ENCODE results near the gene RNF166. TPM values are rescaled to one million over a fixed set of nuclear protein-coding genes. Genes with fewer than 3 reads are reported as not detected.

The RNF166 gene
- total RNA-seq, 1 experiment from 2014 or later, result 17.5 TPM

DNA sequence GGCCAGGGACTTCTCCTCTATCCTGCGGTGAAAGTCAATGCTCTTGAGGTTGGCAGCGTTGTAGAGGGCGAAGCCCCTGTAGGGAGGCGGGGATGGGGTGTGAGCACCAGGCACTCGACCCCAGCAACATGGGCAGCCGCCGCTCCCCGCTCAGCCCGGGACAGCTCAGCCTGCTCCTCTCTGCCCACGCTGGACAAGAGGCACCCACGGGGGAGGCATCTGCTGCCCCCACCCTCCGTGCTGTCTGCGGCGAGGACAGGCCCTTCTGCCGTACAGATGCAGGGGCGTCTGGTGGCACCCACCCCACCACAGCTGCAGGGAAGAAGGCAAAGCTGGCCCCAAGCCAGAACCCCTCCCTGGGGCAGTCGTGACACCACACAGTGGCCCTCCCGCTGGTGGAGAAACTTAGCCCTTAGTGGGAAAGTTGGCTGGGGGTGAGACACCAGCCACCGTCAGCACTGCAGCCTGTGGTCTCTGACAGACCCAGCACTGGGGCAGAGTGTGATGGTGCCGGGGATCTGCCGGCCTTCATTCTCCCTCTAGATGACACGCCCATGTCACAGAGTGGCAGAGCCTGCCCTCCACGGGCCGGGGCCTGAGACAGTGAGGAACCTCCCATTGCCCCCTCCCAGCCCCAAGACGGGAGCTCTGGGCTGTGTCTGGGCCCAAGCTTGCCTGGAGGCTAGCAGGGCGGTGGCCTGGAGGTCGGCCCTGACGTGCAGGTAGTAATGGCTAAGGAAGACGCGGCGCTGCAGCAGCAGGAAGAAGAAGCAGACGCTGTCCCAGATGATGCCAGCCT lies 19.6 kb upstream of the RNF166 start:
- no TSS peak for BruUV-seq (replicated peaks)
- intact Hi-C loops (cut with micrococcal nuclease), result no loop called here
- TF ChIP-seq, protein P1, sequence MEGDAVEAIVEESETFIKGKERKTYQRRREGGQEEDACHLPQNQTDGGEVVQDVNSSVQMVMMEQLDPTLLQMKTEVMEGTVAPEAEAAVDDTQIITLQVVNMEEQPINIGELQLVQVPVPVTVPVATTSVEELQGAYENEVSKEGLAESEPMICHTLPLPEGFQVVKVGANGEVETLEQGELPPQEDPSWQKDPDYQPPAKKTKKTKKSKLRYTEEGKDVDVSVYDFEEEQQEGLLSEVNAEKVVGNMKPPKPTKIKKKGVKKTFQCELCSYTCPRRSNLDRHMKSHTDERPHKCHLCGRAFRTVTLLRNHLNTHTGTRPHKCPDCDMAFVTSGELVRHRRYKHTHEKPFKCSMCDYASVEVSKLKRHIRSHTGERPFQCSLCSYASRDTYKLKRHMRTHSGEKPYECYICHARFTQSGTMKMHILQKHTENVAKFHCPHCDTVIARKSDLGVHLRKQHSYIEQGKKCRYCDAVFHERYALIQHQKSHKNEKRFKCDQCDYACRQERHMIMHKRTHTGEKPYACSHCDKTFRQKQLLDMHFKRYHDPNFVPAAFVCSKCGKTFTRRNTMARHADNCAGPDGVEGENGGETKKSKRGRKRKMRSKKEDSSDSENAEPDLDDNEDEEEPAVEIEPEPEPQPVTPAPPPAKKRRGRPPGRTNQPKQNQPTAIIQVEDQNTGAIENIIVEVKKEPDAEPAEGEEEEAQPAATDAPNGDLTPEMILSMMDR (IDR thresholded peaks at IDR 0.05; ENCODE audit: unreplicated experiment), result no peak

DNA sequence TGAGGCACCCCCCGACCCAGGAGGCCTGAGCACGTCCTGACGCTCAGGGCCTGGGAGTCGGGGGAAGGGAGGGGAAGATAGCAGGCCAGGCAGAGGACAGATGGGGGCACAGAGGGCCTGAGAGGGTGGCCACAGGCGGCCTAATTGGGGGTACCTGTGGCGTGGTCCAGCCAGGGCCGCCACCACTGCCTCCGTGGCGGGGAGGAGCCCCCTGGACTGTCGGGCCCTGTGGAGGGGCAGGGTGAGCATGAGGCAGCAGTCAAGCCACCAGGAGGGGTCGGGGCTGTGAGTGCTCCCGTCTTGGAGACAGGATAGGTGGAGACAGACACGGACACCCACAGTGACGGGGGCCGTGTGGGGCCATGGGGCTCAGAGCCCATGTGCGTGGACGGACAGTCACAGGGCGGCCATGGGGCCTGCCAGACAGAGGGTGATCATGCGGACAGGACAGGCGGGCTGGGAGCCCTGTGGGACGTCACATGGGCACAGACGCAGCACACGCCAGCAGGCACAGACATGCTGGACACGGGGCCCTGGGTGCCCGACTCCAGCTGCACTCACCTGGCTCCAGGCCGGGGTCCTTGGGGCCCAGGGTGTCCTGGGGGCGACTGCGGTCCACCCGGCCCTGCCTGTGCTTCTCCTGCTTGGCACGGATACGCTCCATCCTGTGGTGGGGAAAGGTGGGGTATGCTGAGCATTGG lies 18.8 kb upstream of the RNF166 start:
- Mint-ChIP-seq H3K4me1 (ENCODE audit: insufficient read depth, unreplicated experiment) (no peaks in the 10 kb centered on the region), H3K4me3 (ENCODE audit: unreplicated experiment) (no peak overlapping the region), H3K36me3 (ENCODE audit: insufficient read depth, unreplicated experiment) (peaks cover 45% of the 10 kb centered on the region), H3K27me3 (ENCODE audit: insufficient read depth, unreplicated experiment) (no peaks in the 10 kb centered on the region), H3K27ac (ENCODE audit: low read depth, unreplicated experiment) (no peak overlapping the region), H3K9me3 (ENCODE audit: unreplicated experiment) (no peaks in the 10 kb centered on the region)
- intact Hi-C loops (cut with micrococcal nuclease), result no loop called here
- DNase-seq (ENCODE audit: unreplicated experiment), result no peak
- no TSS peak for BruUV-seq (replicated peaks)
- CTCF ChIA-PET, result interaction anchor here (4.7 kb wide), 1 partner anchor 11 kb away, joined by 32 read pairs; no protein-coding TSS in a partner anchor
- TF ChIP-seq, protein P1 (IDR thresholded peaks at IDR 0.05; ENCODE audit: unreplicated experiment), result no peak
- POLR2A ChIA-PET, result no interaction called here

More for the DNA sequence above, 19.6 kb upstream of the RNF166 start:
- Mint-ChIP-seq H3K36me3 (ENCODE audit: insufficient read depth, unreplicated experiment) (peaks cover 40% of the 10 kb centered on the region), H3K4me1 (ENCODE audit: insufficient read depth, unreplicated experiment) (no peaks in the 10 kb centered on the region), H3K27ac (ENCODE audit: low read depth, unreplicated experiment) (no peak overlapping the region), H3K27me3 (ENCODE audit: insufficient read depth, unreplicated experiment) (no peaks in the 10 kb centered on the region), H3K4me3 (ENCODE audit: unreplicated experiment) (no peak overlapping the region), H3K9me3 (ENCODE audit: unreplicated experiment) (no peaks in the 10 kb centered on the region)
- DNase-seq (ENCODE audit: unreplicated experiment), result no peak
- CTCF ChIA-PET, result no interaction called here
- POLR2A ChIA-PET, result no interaction called here

DNA sequence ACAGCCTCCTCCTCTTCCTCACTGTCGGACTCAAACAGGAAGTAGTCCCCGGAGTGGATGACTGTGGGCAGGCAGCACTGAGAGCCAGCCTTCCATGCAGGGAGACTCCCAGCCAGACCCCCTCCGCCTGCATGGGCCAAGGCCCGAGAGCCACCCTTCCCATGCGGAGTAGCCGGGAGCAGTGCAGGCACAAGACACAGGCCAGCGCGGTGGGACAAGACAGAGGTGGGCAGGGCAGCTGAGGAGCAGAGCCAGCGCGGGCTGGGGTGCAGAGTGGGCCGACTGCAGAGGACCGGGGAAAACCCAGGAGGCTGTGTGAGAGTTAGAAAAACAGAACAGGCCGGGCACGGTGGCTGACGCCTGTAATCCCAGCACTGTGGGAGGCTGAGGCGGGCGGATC lies 17.7 kb upstream of the RNF166 start:
- ChIA-PET CTCF (interaction anchor here (4.7 kb wide), 1 partner anchor 12 kb away, joined by 32 read pairs; no protein-coding TSS in a partner anchor), POLR2A (no interaction called here)
- intact Hi-C loops (cut with micrococcal nuclease), result no loop called here
- Mint-ChIP-seq H3K27me3 (ENCODE audit: insufficient read depth, unreplicated experiment) (no peaks in the 10 kb centered on the region), H3K36me3 (ENCODE audit: insufficient read depth, unreplicated experiment) (peaks cover 54% of the 10 kb centered on the region), H3K27ac (ENCODE audit: low read depth, unreplicated experiment) (no peak overlapping the region), H3K4me1 (ENCODE audit: insufficient read depth, unreplicated experiment) (no peaks in the 10 kb centered on the region), H3K4me3 (ENCODE audit: unreplicated experiment) (no peak overlapping the region), H3K9me3 (ENCODE audit: unreplicated experiment) (no peaks in the 10 kb centered on the region)
- TF ChIP-seq, protein P1 (IDR thresholded peaks at IDR 0.05; ENCODE audit: unreplicated experiment), result no peak
- BruUV-seq (replicated peaks), result no TSS peak
- no peak for DNase-seq (ENCODE audit: unreplicated experiment)

DNA sequence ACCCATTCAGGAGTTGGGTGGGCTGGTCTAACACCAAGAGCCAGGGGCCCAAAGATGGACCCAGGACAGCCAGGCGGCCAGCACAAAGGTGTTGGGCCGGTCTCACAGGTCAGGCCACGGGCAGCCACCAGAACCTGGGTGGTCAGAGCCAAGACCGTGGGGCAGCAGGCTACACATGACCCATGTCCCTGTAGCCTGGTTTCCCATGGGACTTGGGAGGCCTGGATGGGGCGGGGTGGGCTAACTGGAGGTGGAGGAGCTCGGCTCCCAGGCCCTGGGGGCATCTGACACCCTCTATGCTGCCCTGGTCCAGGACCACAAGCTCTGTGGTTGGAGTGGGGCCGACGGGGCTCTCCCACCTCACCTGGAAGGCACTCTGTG lies 17.3 kb upstream of the RNF166 start:
- Mint-ChIP-seq H3K27ac (ENCODE audit: low read depth, unreplicated experiment) (no peak overlapping the region), H3K36me3 (ENCODE audit: insufficient read depth, unreplicated experiment) (peaks cover 58% of the 10 kb centered on the region), H3K4me3 (ENCODE audit: unreplicated experiment) (no peak overlapping the region), H3K9me3 (ENCODE audit: unreplicated experiment) (no peaks in the 10 kb centered on the region), H3K27me3 (ENCODE audit: insufficient read depth, unreplicated experiment) (no peaks in the 10 kb centered on the region), H3K4me1 (ENCODE audit: insufficient read depth, unreplicated experiment) (no peaks in the 10 kb centered on the region)
- no peak for DNase-seq (ENCODE audit: unreplicated experiment)
- CTCF ChIA-PET, result interaction anchor here (4.7 kb wide), 1 partner anchor 13 kb away, joined by 32 read pairs; no protein-coding TSS in a partner anchor
- TF ChIP-seq, protein P1 (IDR thresholded peaks at IDR 0.05; ENCODE audit: unreplicated experiment), result no peak
- intact Hi-C loops (cut with micrococcal nuclease), result no loop called here
- POLR2A ChIA-PET, result no interaction called here
- no TSS peak for BruUV-seq (replicated peaks)

Data from MCF 10A (cell line).